ENCODE measurements around the gene SBDS.

Gene SBDS

GRCh38 chr7:66958538-66959350 is 36.6 kb downstream of the SBDS start:
- no peak for DNase-seq (ENCODE audit: low spot score)
- ChIA-PET POLR2A (ENCODE audit: low non-redundant PET) (interaction anchor here (0.6 kb wide), 2 partner anchors 17 to 19 kb away, joined by 3 to 8 read pairs; no protein-coding TSS in a partner anchor), CTCF (interaction anchor here (0.7 kb wide), 1 partner anchor 11 kb away, joined by 3 read pairs; no protein-coding TSS in a partner anchor)
- no peak for TF ChIP-seq CTCF (conservative IDR thresholded peaks at IDR 0.05; ENCODE audit: low read depth)
- peak overlapping the region; percentile 4; the same call in 1 of the 2 replicates for H3K27ac ChIP-seq

GRCh38 chr7:66957595-66958290 is 37.6 kb downstream of the SBDS start:
- CTCF ChIA-PET, result interaction anchor here (0.7 kb wide), 1 partner anchor 10 kb away, joined by 3 read pairs; no protein-coding TSS in a partner anchor
- peak overlapping the region; percentile 19; the same call in 1 of the 2 replicates for H3K27ac ChIP-seq
- DNase-seq (ENCODE audit: low spot score), result no peak
- POLR2A ChIA-PET (ENCODE audit: low non-redundant PET), result no interaction called here
- no peak for TF ChIP-seq CTCF (conservative IDR thresholded peaks at IDR 0.05; ENCODE audit: low read depth)

GRCh38 chr7:66953044-66953427 is 42.4 kb downstream of the SBDS start:
- POLR2A ChIA-PET (ENCODE audit: low non-redundant PET), result interaction anchor here (0.6 kb wide), 1 partner anchor 17 kb away, joined by 3 read pairs; no protein-coding TSS in a partner anchor
- H3K27ac ChIP-seq, result peak overlapping the region; percentile 87
- DNase-seq (ENCODE audit: low spot score), result no peak
- no peak for TF ChIP-seq CTCF (conservative IDR thresholded peaks at IDR 0.05; ENCODE audit: low read depth)
- CTCF ChIA-PET, result interaction anchor here (0.9 kb wide), 1 partner anchor 10 kb away, joined by 3 read pairs; no protein-coding TSS in a partner anchor

- peak; percentile 95 for DNase-seq (ENCODE audit: low spot score)
- ChIA-PET CTCF (interaction anchor here (0.9 kb wide), 1 partner anchor 10 kb away, joined by 3 read pairs; no protein-coding TSS in a partner anchor), POLR2A (ENCODE audit: low non-redundant PET) (no interaction called here)
- peak overlapping the region; percentile 87 for H3K27ac ChIP-seq
- TF ChIP-seq CTCF (conservative IDR thresholded peaks at IDR 0.05; ENCODE audit: low read depth), result no peak
Measured at GRCh38 chr7:66952343-66953043, 42.9 kb downstream of the SBDS start.

- ChIA-PET CTCF (interaction anchor here (0.6 kb wide), 1 partner anchor 209 kb away, joined by 3 read pairs; no protein-coding TSS in a partner anchor), POLR2A (ENCODE audit: low non-redundant PET) (no interaction called here)
Measured at GRCh38 chr7:66950763-66951162, 44.6 kb downstream of the SBDS start.

More at GRCh38 chr7:66950763-66951162, 44.6 kb downstream of the SBDS start:
- no peak for TF ChIP-seq CTCF (conservative IDR thresholded peaks at IDR 0.05; ENCODE audit: low read depth)
- peak overlapping the region; percentile 20; the same call in 1 of the 2 replicates for H3K27ac ChIP-seq
- no peak for DNase-seq (ENCODE audit: low spot score)

Measured in RWPE1 (cell line).